T-cell (primary cell): ENCODE data around the gene PDGFC. TPM values are rescaled to one million over a fixed set of nuclear protein-coding genes. Genes with fewer than 3 reads are reported as not detected.

Source experiments
- ATAC-seq, 4 experiments: fragments of 200-7000 bp in 3 of 4; fragments of 150-1000 bp in 1 of 4; cut with Tn5 transposase; replicated peaks in 1 of 4; 1 replicate in 3 of 4; 2 replicates in 1 of 4; pipeline ENCODE4 v1.10.0; 2021; ENCODE audit warnings: moderate library complexity in 3 of 4, mild to moderate bottlenecking in 2 of 4, moderate number of reproducible peaks in 1 of 4
- CTCF ChIA-PET, 2 donors: fragments of 300-600 bp; sonication (Branson Sonifier 250); formaldehyde crosslinking; loops; one replicate each; lab custom pipeline; 2022; ENCODE audit warnings: antibody characterized with exemption in 2 of 2; lab: Charles Lee
- POLR2A ChIA-PET, 2 donors: fragments of 300-600 bp; sonication (Branson Sonifier 250); formaldehyde crosslinking; loops; one replicate each; lab custom pipeline; 2022; ENCODE audit warnings: antibody characterized with exemption in 2 of 2; lab: Charles Lee
- DNase-seq, 35 experiments: peaks; one replicate each; pipeline versions ENCODE4 v3.0.0 to v3.0.0-alpha.2; 2013 to 2023
- H3K27ac ChIP-seq: one replicate; pipeline ENCODE4 v1.5.1; 2013; ENCODE audit warnings: low read length
- H3K27me3 ChIP-seq, 2 experiments: replicated peaks in 1 of 2; 1 replicate in 1 of 2; 2 replicates in 1 of 2; pipeline versions ENCODE4 v1.6.1 to v1.7.0; 2013; ENCODE audit warnings: low read length in 1 of 2, mixed read lengths in 1 of 2; ENCODE audit not compliant: control insufficient read depth in 2 of 2, insufficient read depth in 2 of 2; ENCODE audit errors: extremely low read depth in 1 of 2
- H3K36me3 ChIP-seq, 2 donors: 1 replicate in 1 of 2; 2 replicates in 1 of 2; pipeline versions ENCODE4 v1.6.1 to v1.7.0; 2013; ENCODE audit warnings: low read length in 1 of 2; ENCODE audit not compliant: control insufficient read depth in 2 of 2, insufficient read depth in 1 of 2; ENCODE audit errors: extremely low read depth in 1 of 2
- H3K4me1 ChIP-seq, 2 experiments: 1 replicate in 1 of 2; 2 replicates in 1 of 2; pipeline versions ENCODE4 v1.6.1 to v1.7.0; 2013; ENCODE audit warnings: low read length in 2 of 2, mixed read lengths in 1 of 2; ENCODE audit not compliant: insufficient read depth in 2 of 2, control insufficient read depth in 1 of 2; ENCODE audit errors: extremely low read depth in 1 of 2
- H3K4me3 ChIP-seq, 2 donors: 1 replicate in 1 of 2; 2 replicates in 1 of 2; pipeline versions ENCODE4 v1.5.1 to v1.7.0; 2013; ENCODE audit warnings: mild to moderate bottlenecking in 2 of 2, low read length in 1 of 2, moderate library complexity in 1 of 2; ENCODE audit not compliant: control insufficient read depth in 1 of 2; ENCODE audit errors: extremely low read depth in 1 of 2
- H3K9me3 ChIP-seq: 2 replicates; pipeline ENCODE4 v1.7.0; 2013
- H3K27ac Mint-ChIP-seq, 2 donors: one replicate each; pipeline ENCODE4 v1.8.0; 2020 to 2021; ENCODE audit warnings: mild to moderate bottlenecking in 2 of 2, mixed read lengths in 2 of 2
- H3K27me3 Mint-ChIP-seq, 2 donors: one replicate each; pipeline ENCODE4 v1.8.0; 2021 to 2022; ENCODE audit warnings: mixed read lengths in 2 of 2
- H3K36me3 Mint-ChIP-seq: one replicate; pipeline ENCODE4 v1.8.0; 2021; ENCODE audit warnings: mixed read lengths
- H3K4me1 Mint-ChIP-seq, 3 donors: one replicate each; pipeline ENCODE4 v1.8.0; 2020 to 2022; ENCODE audit warnings: mixed read lengths in 3 of 3, mild to moderate bottlenecking in 1 of 3
- H3K4me3 Mint-ChIP-seq, 3 donors: one replicate each; pipeline ENCODE4 v1.8.0; 2020 to 2022; ENCODE audit warnings: mild to moderate bottlenecking in 3 of 3, mixed read lengths in 3 of 3, moderate library complexity in 3 of 3
- H3K9me3 Mint-ChIP-seq, 3 donors: one replicate each; pipeline ENCODE4 v1.8.0; 2020 to 2022; ENCODE audit warnings: mixed read lengths in 3 of 3
- WGBS: methylation state at CpG from one replicate; pipeline ENCODE4 v1.1.5; 2013; ENCODE audit warnings: missing lambda C conversion rate; ENCODE audit not compliant: insufficient coverage; 5-methylcytosine and 5-hydroxymethylcytosine counted together
- total RNA-seq, 35 experiments: library from RNA in 6 of 35; stranded (reverse) in 6 of 35; fragments of 120-200 nt in 1 of 35; gene quantifications; one replicate each; pipeline versions ENCODE4 v1.2.1 to v1.2.4 and lab custom pipeline; 2013 to 2026

The PDGFC gene
- total RNA-seq, 5 donors from 2014 or later (not counting 1 experiment from before 2014, with no cell fraction given) = 0.12 to 1.5 (median 0.47) TPM

GRCh38 chr4:157012296-157012695 lies 40.7 kb upstream of the PDGFC start:
- Histone ChIP-seq H3K4me3 (no peak overlapping the region), H3K4me1 (no peaks in the 10 kb centered on the region), H3K36me3 (no peaks in the 10 kb centered on the region), H3K9me3 (no peaks in the 10 kb centered on the region), H3K27me3 (no peaks in the 10 kb centered on the region), H3K27ac (no peak overlapping the region)
- Mint-ChIP-seq H3K9me3 (peaks cover 0 to 9% (median 5%) of the 10 kb centered on the region in 3 donors), H3K36me3 (no peaks in the 10 kb centered on the region), H3K4me3 (no peak overlapping the region), H3K27me3 (no peaks in the 10 kb centered on the region), H3K27ac (no peak overlapping the region), H3K4me1 (no peaks in the 10 kb centered on the region)
- ChIA-PET POLR2A (no interaction called here), CTCF (no interaction called here)
- ATAC-seq (no peak), DNase-seq (no peak)

- WGBS = no CpG with 5 or more reads among the region's 2 CpGs
- H3K36me3 Mint-ChIP-seq = no peaks in the 10 kb centered on the region
- H3K36me3 ChIP-seq = no peaks in the 10 kb centered on the region
- peaks cover 0 to 9% (median 5%) of the 10 kb centered on the region in 3 donors for H3K9me3 Mint-ChIP-seq
- no peak overlapping the region for H3K27ac Mint-ChIP-seq
- no peak for ATAC-seq
- no peaks in the 10 kb centered on the region for H3K4me1 Mint-ChIP-seq
- no peak for DNase-seq
- no peaks in the 10 kb centered on the region for H3K9me3 ChIP-seq
- no peaks in the 10 kb centered on the region for H3K4me1 ChIP-seq
- no peaks in the 10 kb centered on the region for H3K27me3 ChIP-seq
- CTCF ChIA-PET = no interaction called here
- H3K4me3 ChIP-seq = no peak overlapping the region
- no peak overlapping the region for H3K4me3 Mint-ChIP-seq
- H3K27ac ChIP-seq = no peak overlapping the region
- POLR2A ChIA-PET = no interaction called here
- H3K27me3 Mint-ChIP-seq = no peaks in the 10 kb centered on the region
Observed at GRCh38 chr4:157010630-157011029, 39.0 kb upstream of the PDGFC start.

DNA sequence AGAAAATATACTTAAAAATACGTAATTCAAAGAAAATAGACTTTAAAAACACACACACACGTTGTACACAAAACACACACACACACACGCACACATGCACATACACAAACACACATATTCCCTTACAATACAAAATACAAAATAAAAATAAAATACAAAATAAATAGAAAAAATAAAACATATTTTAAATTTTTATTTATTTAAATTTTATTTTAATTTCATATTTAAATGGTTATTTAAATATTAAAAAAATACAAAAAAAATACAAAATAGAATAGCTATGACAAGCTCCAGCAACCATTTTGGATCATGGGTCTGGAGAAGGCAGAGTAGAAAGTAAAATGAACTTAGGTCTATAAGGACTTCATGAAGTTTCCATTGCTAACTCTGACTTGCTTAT lies 34.2 kb upstream of the PDGFC start:
- no peak overlapping the region for H3K4me3 Mint-ChIP-seq
- no peak for ATAC-seq

GRCh38 chr4:157005193-157005592 lies 33.6 kb upstream of the PDGFC start:
- Mint-ChIP-seq H3K4me3 (no peak overlapping the region), H3K36me3 (no peaks in the 10 kb centered on the region), H3K27me3 (no peaks in the 10 kb centered on the region), H3K4me1 (no peaks in the 10 kb centered on the region), H3K9me3 (peaks cover 0 to 9% (median 9%) of the 10 kb centered on the region in 3 donors), H3K27ac (no peak overlapping the region)
- no peaks in the 10 kb centered on the region for H3K27me3 ChIP-seq
- H3K9me3 ChIP-seq = no peaks in the 10 kb centered on the region
- POLR2A ChIA-PET = no interaction called here
- no peaks in the 10 kb centered on the region for H3K36me3 ChIP-seq
- no peak overlapping the region for H3K4me3 ChIP-seq
- H3K27ac ChIP-seq = no peak overlapping the region
- WGBS = 45% methylated on average over 2 of the region's 2 CpGs
- ATAC-seq = no peak
- no peak for DNase-seq
- CTCF ChIA-PET = no interaction called here
- H3K4me1 ChIP-seq = no peaks in the 10 kb centered on the region

More for the DNA sequence above, 34.2 kb upstream of the PDGFC start:
- no peak overlapping the region for H3K27ac Mint-ChIP-seq
- H3K27ac ChIP-seq = no peak overlapping the region
- H3K9me3 Mint-ChIP-seq = peaks cover 0 to 9% (median 9%) of the 10 kb centered on the region in 3 donors
- no peaks in the 10 kb centered on the region for H3K4me1 ChIP-seq
- POLR2A ChIA-PET = no interaction called here
- H3K4me1 Mint-ChIP-seq = no peaks in the 10 kb centered on the region
- WGBS = no CpG with 5 or more reads among the region's 3 CpGs
- CTCF ChIA-PET = no interaction called here
- no peaks in the 10 kb centered on the region for H3K9me3 ChIP-seq
- no peaks in the 10 kb centered on the region for H3K36me3 Mint-ChIP-seq
- H3K36me3 ChIP-seq = no peaks in the 10 kb centered on the region
- no peak overlapping the region for H3K4me3 ChIP-seq
- DNase-seq = no peak
- no peaks in the 10 kb centered on the region for H3K27me3 ChIP-seq
- no peaks in the 10 kb centered on the region for H3K27me3 Mint-ChIP-seq

- H3K27me3 ChIP-seq = no peaks in the 10 kb centered on the region
- no CpG with 5 or more reads among the region's 5 CpGs for WGBS
- DNase-seq (no peak), ATAC-seq (no peak)
- Mint-ChIP-seq H3K4me3 (no peak overlapping the region), H3K36me3 (no peaks in the 10 kb centered on the region), H3K4me1 (no peaks in the 10 kb centered on the region), H3K27me3 (no peaks in the 10 kb centered on the region), H3K27ac (no peak overlapping the region), H3K9me3 (peaks cover 0 to 9% (median 9%) of the 10 kb centered on the region in 3 donors)
- H3K9me3 ChIP-seq = no peaks in the 10 kb centered on the region
- no peak overlapping the region for H3K27ac ChIP-seq
- H3K4me1 ChIP-seq = no peaks in the 10 kb centered on the region
- no peak overlapping the region for H3K4me3 ChIP-seq
- CTCF ChIA-PET = no interaction called here
- POLR2A ChIA-PET = no interaction called here
- H3K36me3 ChIP-seq = no peaks in the 10 kb centered on the region
Observed at GRCh38 chr4:157004279-157005161, 32.9 kb upstream of the PDGFC start.

GRCh38 chr4:156999175-156999517 lies 27.5 kb upstream of the PDGFC start:
- H3K4me1 Mint-ChIP-seq = no peaks in the 10 kb centered on the region
- Histone ChIP-seq H3K27me3 (no peaks in the 10 kb centered on the region), H3K27ac (no peak overlapping the region), H3K4me3 (no peak overlapping the region), H3K9me3 (no peaks in the 10 kb centered on the region), H3K36me3 (no peaks in the 10 kb centered on the region), H3K4me1 (no peaks in the 10 kb centered on the region)
- no peaks in the 10 kb centered on the region for H3K27me3 Mint-ChIP-seq
- no peak for DNase-seq
- no peaks in the 10 kb centered on the region for H3K36me3 Mint-ChIP-seq
- POLR2A ChIA-PET = no interaction called here
- no peak for ATAC-seq
- no CpG with 5 or more reads among the region's 2 CpGs for WGBS
- peaks cover 6 to 12% (median 9%) of the 10 kb centered on the region in 3 donors for H3K9me3 Mint-ChIP-seq
- no peak overlapping the region for H3K4me3 Mint-ChIP-seq
- CTCF ChIA-PET = no interaction called here
- no peak overlapping the region for H3K27ac Mint-ChIP-seq
